NCI-H1694 treated with DMSO at 0.1 percent for 48 hours (cell line): Measurements from ENCODE around the gene TMEM132D.

Source experiments
- DNase-seq: peaks from one replicate; lab custom pipeline; 2025; lab: John Stamatoyannopoulos, UW

TMEM132D gene

DNA sequence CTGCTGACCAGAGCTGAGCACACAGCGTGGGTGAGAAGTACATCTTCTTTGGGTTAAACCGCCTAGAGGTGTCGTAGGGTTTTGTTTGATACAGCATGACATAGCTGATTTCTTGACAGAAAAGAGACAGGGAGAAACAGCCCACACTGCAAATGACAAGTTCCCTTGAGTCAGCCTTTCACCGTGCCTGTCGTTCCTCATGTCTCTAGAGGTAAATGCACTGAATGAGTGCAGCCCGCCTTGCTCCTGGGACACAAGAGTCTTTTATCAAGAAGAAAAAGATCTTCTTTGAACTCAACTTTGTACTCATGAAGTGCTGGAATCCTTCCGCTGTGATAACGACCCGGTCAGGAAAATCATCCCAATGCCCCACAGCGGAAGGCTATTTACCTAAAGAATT lies 77.6 kb downstream of the TMEM132D start:
- DNase-seq = no peak

GRCh38 chr12:129825316-129825715 lies 78.5 kb downstream of the TMEM132D start:
- DNase-seq = no peak

GRCh38 chr12:129821964-129822363 lies 81.9 kb downstream of the TMEM132D start:
- DNase-seq = no peak

DNA sequence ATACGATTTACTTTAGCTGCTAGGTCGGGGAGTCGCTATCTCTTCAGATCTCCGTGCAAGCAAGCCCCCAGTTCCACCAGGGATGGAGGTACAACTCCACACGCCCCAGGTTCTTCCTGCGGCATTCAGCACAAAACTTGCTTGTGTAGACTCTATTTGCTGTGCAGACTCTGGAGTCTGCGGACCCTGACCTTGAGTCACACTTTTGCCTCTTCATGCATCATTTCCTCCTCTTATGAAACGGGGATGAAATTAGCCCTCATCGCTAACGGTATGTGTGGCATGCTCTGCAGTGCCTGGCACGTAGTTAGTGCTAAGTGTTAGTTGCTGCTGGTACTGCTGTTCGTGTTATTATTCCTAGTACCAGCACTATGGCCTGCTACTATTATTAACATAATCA lies 84.4 kb downstream of the TMEM132D start:
- DNase-seq = no peak

- no peak for DNase-seq
These were observed 88.0 kb downstream of the TMEM132D start for GRCh38 chr12:129815846-129816245.

- no peak for DNase-seq
These were observed 91.9 kb downstream of the TMEM132D start for GRCh38 chr12:129811963-129812362.

GRCh38 chr12:129807136-129807535 lies 96.7 kb downstream of the TMEM132D start:
- no peak for DNase-seq

- no peak for DNase-seq
These were observed 112.4 kb downstream of the TMEM132D start for GRCh38 chr12:129791396-129791795.

DNA sequence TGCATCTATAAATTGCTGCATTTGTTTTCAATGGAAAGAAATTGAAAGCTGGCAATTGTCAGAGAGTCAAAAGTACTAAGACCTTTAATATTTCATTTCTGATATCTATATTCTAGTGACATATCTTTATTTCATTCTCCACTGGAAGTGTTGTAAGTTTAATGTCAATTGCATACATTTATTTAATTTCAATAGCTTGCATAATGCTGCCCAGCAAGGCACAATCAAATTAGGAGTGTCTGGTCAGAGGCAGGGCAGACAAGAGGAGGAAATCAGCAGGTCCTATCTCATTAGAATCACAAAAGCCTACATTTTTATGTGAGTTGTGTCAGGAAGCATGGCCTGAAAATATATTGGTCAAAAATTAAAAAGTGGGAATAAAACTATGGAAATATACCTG lies 112.9 kb downstream of the TMEM132D start:
- no peak for DNase-seq

DNA sequence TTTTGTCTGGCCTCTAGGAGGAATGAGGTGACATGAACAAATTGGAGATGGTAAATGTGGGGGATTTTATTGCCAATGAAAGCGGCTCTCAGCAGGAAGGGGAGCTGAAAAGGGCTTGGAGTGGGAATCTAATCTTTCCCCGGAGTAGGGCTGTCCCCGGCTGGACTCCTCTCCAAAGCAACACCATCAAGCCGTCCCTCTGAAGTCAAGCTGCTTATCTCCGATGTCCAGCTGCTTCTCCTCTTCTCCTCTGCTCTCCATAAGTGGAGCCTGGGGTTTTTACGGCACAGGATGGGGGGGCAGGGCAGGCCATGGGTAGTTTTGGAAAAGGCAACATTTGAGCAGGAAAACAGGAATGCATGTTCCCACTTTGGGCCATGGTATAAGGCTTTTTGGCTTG lies 113.5 kb downstream of the TMEM132D start:
- DNase-seq = no peak

DNA sequence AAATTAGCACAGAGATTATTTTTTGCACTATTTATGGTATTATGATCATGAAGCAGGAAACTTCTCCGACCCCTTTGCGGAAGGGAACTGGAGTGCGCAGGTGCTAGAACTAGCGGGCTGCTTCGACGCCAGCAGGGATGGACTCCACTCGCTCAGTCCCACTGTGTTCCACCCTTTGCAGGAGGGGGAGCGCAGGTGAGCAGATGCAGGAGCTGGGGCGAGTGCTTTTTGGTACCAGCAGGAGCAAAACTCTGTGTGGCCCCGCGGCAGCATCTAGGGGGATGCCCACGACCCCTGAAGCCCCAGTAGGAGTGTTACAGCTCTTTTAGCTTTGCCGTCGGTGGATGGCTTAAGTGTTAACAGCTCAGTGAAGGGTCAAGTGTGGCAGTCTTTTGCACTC lies 113.9 kb downstream of the TMEM132D start:
- DNase-seq = no peak

DNA sequence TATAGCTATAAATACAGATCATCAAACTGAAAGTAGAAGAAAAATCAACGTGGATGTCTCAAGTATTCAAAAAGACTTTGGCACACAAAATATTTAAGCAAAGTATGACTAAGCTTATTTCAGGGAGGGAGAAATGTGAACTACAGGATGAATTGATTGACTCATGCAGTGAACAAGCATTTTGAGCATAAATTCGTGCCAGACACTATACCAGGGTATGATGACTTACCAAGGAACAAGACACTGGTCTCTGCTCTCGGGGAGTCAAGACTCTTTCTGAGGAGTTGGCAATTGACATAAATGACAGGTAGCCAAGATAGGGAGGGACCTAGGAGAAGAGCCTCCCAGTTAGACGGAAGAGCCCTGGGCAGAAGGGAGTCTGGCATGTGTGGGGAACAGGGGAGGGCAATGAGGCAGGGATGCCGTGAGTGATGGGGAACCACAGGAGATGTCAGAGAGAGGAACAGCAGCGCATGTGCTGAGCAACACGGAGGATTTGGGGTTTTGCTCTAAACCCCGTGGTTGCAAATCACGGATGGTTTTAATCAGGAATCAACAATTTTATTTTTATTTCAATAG lies 115.2 kb downstream of the TMEM132D start:
- DNase-seq = no peak

- DNase-seq = no peak
These were observed 123.8 kb downstream of the TMEM132D start for GRCh38 chr12:129779989-129780388.

DNA sequence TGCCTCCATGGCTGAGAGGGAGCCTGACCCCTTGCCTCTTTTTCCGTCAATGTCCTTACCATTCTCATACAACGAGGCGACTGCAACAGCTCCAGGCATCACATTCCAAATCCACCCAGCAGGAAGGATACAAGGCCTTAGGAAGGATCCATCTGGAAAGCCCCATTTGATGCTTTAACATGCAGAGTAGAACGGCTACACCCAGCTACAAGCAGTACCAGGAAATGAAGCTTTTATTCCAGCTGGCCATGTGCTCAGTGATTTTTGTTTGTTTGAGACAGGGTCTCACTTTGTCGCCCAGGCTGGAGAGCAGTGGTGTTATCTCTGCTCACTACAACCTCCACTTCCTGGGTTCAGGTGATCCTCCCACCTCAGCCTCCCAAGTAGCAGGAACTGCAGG lies 124.8 kb downstream of the TMEM132D start:
- no peak for DNase-seq

- DNase-seq = no peak
These were observed 126.7 kb downstream of the TMEM132D start for GRCh38 chr12:129776977-129777667.

DNA sequence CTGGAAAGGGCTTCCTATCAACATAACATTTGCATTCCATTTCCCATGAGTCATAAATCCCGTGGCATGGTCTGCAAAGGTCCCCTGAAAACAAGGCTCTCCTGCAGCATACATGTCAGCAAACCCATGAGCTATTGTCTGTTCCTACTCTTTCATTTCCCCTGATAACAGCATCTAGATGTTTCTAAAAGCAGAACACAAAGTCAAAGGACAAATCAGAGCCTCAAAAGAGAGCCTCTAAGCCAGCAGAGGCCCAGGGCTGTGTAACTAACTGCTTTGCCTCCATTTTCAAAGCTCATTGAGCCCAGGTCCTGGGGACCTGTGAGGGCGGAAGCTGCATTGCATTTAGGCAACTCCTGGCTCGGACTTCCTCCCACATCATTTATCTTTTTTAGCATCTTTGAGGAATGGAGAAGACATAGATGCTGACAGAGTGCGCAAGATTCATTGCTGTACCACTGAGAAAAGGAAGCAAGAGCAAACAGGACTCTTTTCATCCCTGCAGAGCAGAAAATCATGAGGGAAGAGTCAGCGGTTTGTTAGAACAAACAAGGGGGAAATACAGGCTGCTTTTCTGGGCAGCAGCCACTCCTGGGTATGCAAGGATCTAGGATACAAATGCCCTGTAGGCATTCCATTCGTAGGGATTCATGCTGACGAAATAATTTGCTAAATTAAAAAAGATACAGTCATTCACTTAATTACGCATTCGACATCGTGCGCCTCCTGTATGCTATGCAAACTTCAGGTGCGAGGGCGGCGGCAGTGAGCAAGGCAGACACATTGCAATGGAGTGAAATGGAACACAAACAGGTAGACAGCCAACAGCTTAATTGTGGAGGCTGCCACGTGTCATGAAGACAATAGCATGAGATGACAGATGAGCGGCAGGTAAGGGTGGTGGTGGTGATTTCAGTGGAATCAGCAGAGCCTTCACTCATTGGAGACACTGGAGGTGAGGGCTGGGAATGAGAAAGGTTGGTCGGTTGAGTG lies 131.0 kb downstream of the TMEM132D start:
- DNase-seq = no peak

GRCh38 chr12:129771238-129771637 lies 132.6 kb downstream of the TMEM132D start:
- no peak for DNase-seq

- no peak for DNase-seq
These were observed 138.1 kb downstream of the TMEM132D start for GRCh38 chr12:129765719-129766118.

DNA sequence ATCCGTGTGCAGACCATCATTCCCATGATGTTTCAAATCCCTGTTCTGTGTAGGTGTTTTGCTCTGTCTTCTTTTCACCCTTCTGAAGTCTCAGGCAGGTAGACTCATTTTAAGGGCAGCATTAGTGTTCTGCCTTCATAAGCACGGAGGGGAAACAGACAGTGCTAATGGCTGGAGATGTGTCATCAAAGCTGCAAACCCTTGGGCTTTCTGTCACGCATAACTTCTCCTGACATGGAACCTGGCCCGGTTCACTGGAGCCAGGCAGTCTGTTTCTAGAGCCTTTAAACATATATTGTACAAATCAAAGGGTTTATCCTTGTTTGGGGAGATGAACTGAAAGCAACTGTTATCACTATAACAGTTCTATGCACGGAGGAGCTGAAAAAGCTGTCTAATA lies 141.4 kb downstream of the TMEM132D start:
- DNase-seq = no peak

DNA sequence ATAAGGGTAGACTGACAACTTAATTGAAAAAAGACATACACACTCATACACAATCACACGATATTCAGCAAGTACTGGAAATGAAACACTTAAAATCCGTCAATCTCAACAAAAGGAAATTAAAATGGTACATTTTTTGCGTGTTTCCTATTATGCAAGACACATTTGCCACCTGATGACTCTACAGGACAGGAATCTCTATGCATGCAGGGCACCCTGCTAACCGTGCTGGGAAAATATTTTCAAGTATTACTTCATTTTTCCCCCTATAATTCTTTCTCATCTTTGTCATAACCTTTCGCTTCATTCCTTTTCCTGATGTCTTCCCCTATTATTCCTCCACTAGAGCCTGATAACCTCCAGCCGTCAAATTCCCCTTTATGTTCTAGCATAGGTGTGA lies 150.2 kb downstream of the TMEM132D start:
- DNase-seq = no peak

DNA sequence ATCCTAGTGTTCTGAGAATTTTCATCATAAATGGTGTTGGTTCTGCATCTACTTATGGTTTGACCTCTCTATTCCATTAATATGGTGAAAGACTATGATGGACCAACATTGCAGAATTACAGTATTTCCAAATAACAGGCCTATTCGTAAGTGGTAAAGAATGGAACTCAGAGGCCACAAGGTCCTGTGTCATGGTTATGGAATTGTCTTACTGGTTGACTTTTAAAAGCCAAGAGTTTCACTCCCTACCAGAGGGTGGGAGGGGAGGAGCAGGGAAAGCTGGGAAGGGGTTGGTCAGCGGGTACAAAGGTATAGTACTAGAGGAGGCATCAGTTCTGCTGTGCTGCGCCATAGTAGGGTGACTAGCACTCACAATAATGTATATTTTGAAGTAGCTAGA lies 153.4 kb downstream of the TMEM132D start:
- no peak for DNase-seq

- DNase-seq = no peak
These were observed 157.5 kb downstream of the TMEM132D start for GRCh38 chr12:129746318-129746717.

GRCh38 chr12:129729170-129729569 lies 174.7 kb downstream of the TMEM132D start:
- DNase-seq = no peak
